Embryonic facial prominence (tissue), 1 donor: ENCODE data around the gene UBAC1.

Experiments used
- DNase-seq: peaks from one replicate; pipeline ENCODE4 v3.0.0-alpha.2; 2016; ENCODE audit errors: extremely low spot score

The UBAC1 gene

DNA sequence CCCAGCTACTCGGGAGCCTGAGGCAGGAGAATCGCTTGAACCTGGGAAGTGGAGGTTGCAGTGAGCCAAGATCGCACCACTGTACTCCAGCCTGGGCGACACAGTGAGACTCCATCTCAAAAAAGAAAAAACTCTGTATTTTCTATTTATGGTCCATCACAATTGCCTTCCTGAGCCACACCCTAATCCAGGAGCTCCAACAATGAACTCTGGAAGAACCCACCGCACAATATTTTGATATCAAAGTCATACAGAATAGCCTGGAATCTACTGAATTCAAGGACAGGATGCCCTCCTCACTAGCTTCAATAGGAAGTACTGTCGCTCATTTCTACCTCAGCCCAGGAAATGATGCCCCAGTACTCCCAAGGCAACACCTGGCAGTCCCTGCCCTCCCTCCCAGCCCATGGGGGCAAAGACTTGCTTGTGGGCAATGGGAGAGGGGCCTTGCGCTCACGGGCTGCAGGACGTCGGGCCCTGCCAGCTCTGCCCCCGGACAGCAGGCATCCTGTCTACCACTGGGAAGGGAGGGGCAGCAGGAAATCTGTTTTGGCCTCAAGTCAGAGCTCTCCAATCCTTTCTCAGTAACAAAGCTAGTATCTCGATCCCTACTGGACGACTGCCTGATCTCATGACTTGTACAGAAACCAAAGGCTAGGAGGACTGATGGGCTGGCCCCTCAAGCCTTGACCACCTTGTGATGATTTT, 19.7 kb downstream of the UBAC1 start:
- no peak for DNase-seq

DNA sequence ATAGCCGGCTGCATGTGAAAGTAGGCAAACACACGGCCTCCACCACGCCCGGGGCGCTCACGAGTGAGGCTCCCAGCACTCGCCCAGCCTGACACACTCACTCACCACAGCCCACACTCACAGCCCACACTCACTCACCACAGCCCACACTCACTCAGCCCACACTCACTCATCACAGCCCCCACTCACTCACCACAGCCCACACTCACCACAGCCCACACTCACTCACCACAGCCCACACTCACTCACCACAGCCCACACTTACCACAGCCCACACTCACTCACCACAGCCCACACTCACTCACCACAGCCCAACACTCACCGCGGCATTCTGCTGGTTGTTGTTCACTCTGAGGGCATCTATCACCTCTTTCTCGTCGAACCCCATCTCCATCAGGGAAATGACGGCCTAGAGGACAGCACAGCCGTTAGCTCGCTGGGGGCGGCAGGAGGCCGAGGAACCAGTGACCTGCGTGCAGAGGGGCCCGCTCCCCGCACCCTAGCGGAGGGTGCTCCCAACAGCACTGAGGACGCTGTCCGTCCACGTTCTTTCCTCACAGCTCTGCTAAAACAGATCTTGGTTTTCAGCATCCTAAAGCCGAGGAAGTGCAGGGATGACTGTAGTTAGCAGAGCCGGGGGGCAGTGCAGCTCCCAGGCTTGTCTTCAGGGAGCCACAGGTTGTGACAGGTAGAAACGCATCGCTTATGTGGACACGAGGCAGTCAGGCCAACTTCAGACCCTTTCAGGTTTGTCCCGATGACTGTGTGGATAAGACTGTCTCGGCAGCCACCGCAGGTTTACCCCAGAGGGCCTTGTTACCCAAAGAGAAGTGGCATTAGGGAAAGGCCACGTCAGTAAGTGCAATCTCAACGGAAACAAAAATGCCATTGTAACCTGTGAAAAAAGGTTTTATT, 21.6 kb downstream of the UBAC1 start:
- no peak for DNase-seq

DNA sequence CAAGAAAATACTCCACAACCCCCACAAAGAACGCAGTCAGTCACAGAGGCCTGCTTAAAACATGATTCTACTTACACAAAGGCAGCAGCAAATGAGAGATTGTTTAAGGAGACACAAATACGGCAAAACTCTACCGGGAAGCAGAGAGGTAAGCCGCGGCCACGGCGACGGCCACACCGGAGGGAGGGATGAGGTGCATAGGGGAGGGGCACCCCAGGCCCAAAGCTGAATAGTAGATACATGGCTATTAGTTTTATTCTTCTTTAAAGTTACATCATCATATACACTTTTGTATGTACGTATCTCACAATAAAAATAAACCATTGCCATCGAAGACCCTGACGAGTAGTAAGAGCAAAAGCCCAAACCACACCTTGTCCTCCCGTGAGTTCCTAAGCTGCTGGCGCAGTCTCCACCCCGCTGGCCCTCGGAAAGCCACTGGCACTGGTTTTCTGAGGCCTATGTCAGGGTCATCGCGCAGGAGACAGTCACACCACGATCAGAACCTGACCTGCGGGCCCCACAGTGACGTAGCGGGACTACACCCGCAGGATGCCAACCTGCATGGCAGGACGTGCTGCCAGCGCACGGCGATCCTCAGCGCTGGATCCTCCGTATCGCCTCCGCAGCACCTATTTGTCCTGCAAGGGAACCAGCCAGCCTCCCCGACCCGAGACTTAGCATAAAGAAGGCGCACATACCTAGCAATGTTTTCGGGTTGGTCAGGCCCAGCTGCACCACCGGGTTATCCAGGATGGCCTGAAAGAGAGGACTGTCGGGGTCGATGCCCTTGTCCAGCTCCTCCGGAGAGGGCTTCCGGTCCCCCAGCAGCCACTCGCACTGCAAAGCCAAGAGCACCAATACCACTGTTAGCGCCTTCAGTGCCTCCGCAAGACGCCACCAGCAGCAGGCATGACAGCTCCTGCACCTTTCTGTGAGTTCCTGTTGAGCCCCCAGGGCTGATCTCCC, 23.4 kb downstream of the UBAC1 start:
- DNase-seq: no peak

DNA sequence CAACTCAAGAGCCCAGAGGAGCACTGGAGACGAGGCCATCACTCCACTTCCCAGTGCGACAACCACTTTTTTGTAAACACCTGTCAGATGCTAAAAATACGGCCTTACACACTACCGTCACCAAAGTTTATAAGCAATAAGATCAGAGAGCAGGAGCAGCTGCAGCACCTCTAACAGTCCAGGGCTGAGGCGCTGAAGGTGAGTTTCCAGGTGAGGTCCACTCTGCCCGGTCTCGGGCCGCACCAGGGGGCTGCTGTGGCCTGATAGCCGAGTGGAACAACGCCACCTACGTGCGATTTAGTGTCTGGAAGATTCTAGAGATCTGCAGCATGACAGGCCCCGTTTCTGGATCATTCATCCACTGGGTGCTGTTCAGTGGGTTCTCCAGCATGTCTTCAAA, 28.1 kb downstream of the UBAC1 start:
- DNase-seq: no peak

DNA sequence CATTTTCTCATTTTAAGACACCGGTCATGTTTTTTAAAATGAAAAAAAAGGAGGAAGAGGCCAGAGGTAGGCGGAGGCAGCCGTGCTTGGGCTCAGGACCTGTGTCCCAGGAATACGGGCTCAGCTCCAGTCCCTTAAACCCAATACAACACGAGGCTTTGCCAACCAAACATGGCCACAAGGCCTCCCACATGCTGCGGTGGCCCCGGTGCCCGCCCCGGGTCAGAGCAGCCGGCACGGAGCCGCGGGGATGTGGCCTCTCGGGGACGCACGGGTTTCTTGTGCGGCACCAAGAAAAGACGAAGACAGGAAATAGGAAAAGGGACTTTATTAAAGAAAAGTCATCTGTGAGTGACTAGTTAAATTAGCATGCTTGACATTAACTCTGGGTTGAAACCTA, 28.5 kb downstream of the UBAC1 start:
- DNase-seq: no peak

DNA sequence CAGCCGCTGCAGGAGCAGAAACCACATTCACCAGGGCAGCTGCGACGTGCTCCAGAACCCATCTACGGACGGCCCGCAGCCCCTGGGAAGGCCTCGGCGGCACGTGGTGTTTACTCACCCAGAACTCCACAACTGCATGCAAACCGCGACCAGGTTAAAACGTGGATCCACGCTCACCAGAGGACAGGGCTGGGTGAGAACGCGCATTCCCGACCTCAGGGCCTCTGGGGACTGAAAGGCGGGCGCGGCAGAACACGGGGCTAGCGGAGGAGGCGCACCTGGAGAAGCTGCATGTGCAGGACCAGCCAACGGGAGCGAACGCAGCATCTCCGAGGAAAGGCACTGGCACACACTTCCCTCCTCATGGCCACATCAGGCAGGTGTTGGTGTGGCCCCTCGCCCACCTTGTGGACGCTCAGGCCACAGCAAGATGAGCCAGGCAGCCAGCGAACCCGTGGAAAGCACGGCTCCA, 29.8 kb downstream of the UBAC1 start:
- no peak for DNase-seq

DNA sequence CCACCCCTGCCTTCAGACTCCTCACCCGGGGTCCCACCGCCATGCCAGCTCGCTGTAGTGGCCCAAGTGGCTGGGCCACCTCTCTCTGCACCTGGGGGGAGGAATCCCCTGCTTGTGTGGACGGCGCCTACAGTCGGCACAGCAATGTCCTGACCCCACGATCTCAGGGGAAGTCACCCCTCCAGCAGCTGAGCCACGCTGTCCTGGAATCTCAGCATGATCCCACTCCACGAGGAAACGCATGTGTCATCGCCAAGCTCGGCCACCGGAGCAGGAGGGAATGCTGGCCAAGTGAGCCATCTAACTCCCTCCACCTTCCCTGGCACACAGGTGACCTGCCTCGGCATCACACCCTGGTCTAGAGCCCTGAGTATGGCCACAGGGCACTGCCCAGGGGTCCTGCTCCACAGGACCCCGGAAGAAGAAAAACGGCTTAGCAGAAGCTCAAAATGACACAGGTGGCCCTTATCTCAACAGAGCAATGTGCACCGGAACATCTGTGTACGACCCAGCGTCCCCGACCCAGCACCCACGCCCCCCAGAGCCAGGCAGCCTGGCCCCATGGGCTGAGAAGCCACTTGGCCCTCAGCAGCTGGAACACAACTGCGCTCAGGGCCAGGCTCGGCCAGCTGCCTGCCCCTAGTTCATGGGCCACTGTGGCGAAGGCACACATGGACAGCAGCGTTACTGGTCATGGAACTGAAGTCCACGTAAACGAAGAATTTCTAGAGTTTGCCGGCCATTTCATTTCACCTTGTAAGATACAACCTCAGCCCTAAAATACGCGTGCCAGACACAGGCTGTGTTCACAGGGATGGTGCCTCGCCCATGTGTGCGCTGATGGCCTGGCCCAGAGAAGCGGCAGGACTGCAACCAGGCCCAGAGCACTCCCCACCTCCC, 30.5 kb downstream of the UBAC1 start:
- DNase-seq: no peak

DNA sequence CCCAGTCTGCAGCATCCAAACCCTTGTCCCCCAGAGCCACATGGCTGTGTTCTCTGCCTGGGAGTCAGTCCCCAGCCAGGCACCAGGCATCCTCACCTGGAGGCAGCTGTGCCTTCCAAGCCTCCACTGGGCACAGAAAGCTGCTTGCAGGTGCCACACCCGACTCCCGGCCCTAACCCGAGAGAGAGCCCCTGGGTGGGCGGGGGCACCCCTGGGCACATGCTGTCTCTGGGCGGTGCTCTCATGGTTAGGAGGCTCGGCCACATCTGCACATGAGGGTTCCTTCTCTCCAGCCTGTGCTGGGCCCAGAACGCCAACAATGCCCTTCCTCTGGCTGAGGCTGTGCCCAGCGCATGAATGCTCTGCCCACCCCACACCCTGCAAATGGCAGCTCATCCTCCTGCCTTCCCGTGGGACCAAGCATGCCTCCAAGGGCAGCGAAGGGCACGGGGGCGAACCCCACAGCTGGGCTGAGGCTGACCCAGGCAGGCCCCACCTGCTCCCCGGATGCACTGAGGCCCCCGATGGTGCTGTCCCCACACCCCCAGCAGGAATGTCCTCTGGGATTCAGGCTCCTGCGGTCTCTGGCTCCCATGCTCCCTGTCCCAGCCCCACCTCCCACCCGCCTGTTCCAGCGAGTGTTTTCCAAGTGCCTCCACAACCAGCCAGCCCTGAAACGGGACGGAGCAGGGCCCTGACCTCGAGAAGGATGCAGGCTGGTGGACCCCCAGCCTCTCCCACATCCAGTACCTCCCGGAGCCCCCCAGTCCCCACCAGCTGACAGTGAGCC, 31.3 kb downstream of the UBAC1 start:
- no peak for DNase-seq

DNA sequence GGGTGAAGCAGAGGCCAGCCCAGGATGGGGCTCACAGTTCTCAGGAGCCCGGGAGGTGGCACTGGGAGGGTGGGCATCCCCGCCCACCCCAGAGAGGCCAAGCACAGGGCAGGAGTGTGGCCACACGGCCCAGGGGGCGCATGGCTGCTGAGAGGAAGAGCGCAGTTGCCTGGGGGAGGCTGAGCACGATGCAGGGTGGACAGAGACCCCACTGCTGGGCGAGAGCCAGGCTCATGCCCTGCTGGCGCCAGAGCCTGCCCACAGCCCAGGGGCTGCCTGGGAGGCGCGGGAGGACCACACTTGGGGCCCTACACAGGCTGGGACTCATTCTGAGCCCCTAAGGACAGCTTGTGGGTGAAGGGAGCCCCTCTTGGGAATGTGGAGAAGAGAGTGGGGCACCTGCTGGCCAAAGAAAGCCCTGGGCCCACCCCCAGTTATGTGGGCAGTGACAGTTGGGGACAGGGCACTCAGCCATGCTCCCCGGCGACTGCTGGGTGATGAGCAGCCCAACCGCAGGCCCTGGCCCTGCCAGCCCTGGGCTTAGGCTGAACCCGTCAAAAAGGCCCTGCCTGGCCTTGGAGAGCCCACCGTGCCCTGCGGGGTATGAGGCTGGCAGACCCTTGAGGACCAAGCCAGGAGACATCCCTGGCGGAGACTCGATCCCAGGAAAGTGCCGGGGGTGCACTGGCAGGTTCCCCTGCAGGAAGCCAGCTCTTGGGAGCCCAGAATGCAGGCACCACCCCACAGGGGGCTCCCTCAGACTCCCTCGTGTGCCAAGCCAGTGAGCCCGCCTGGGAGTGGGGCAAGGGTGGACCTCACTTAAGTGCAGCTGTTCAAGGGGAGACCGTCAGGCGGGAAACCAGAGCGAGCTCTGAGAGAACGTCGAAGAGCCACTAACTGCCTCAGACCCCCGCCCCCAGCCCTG, 32.2 kb downstream of the UBAC1 start:
- DNase-seq: no peak

DNA sequence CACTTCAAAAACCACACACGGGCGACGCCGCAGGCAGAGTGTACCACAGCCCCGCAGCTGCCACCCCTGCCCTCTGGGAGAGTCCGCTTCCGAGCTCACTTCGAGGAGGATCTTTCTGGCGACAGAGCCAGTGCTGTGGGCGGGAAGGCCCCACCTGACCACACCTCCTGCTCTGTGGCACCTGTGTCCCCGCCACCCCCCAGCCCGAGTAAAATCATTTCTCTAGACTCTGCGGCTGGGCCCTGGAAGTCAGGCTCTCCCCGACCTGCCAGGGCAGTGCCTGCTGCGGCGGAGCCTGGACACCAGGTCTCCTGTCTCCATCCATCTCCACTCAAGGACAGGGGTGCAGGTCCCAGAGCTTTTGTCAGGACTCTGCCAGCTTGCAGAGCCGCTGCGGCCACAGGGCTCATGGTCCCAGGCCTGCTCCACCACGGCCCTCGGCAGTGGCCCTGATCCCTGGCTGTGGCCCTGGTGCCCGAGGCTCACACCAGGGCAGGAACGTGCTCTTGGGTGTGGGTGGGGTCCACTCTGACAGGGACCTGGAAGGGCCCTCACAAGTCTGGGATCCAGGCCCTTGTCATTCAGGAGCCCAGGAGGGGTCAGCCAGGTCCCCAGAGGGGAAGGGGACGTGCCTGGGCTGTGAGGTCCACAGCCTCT, 33.0 kb downstream of the UBAC1 start:
- DNase-seq: no peak

DNA sequence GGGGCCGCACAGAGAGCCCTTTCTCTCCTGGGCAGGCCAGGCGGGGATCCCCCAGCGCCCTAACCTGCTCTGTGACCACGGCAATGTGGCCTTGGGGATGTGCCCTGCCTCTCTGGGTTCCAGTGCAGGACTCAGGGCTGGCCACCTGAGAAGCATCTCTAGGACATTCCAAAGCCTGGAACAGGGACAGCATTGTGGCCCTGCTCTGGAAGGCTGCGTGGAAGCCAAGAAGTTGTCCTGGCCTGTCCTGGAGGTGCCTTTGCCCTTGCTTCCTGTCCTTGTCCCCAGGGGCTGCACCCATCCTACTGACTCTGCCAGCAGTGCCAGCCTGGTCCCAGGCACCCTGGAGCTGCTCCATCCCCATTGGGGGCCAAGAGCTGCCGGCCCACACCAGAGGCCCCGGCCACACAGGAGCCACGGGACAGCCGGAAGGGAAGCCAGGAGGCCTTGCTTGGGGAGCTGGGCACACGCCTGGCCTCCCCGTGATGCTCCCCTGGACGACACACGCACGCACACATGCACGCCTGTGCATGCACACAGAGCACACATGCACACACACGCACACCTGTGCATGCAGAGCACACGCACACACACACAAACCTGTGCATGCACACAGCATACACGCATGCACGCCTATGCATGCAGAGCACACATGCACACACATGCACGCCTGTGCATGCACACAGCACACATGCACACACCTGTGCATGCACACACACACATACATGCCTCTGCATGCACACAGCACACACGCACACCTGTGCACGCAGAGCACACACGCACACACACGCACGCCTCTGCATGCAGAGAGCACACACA, 33.8 kb downstream of the UBAC1 start:
- no peak for DNase-seq

DNA sequence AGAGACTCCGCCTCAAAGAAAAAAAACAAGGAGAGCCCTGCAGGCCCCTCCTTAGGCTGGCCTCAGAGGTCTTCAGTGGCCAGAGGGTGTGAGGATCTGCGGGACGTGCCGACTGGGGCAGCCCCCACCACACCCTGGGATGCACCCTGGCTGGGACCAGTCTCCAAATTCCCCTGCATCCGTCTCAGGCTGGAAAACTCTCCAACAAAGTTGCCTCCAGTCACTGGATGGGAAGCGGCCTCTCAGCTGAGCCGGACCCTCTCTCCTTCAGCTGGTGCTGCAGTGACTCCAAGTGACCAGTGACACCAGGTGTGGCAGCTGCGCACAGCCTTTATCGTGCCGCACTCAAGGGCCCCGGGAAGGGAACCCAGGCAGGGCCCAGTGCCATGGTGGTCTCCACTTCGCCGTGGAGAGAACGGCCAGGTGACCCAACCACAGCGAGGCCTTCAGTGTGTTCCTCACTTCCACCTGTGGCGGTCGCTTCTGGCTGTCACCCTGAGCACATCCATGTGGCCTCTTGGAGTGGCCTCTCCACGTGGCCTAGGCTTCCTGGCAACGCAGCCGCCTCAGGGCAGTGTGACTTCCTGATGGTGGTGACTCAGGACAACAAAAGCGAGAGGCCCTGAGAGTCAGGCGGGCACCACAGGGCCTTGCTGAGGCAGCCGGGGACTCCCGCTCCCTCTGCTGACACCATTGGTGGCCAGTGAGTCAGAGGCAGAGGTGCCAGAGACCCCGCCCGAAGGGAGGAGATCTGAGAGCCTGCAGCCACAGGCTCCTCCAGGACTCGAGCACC, 34.6 kb downstream of the UBAC1 start:
- no peak for DNase-seq

DNA sequence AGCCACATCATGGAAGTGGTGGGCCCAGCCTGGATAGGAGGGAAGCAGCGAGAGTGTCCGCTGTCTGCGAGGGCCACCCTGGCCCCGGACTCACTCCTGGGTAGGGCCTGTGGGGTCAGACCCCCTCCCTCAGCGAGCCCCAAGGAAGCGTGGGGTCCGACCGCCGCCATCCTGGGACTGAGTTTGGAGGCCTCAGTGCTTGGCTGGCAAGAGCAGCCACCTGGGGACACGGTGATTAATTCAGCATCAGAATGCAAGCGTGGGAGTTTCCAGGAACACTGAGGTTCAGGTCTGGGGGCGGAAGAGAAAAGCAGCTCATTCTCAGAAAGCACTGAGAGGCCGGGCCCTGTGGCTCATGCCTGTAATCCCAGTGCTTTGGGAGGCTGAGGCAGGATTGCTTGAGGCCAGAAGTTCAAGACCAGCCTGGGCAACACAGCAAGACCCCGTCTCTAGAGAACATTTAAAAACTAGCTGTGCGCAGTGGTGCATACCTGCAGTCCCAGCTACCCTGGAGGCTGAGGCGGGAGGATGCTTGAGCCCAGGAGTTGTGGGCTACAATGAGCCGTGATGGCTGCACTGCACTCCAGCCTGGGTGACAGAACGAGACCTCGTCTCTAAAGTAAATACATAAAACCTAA, 35.6 kb downstream of the UBAC1 start:
- DNase-seq: no peak

DNA sequence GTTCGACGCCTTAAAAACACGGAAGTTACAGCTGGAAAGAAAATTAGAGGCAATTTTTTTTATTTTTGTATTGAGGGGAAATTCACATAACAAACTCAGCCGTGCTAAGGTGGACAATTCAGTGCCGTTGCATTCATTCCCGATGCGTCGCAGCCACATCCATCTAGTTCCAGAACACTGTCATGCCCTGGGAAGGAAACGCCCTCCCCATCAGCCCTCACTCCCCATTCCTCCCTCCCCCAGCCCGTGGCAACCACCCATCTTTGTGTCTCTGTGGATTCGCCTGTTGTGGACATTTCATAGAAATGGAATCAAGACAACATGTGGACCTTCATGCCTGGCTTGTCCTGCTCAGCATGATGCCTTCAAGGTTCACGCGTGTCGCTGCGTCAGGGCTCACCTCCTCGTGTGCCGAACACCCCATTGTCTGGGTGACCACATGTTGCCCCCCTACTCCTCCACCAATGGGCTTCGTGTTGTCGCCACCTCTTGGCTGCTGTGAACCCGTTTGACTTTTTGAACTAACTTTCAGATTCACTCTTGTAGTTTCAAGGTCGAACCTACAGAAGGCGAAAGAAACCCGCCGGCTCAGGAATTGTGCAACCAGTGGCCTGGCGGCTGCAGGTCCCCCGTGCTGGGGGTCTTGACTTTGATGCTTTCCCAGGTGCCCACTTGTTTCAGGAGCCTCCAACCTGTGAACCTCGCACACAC, 36.4 kb downstream of the UBAC1 start:
- DNase-seq: no peak

DNA sequence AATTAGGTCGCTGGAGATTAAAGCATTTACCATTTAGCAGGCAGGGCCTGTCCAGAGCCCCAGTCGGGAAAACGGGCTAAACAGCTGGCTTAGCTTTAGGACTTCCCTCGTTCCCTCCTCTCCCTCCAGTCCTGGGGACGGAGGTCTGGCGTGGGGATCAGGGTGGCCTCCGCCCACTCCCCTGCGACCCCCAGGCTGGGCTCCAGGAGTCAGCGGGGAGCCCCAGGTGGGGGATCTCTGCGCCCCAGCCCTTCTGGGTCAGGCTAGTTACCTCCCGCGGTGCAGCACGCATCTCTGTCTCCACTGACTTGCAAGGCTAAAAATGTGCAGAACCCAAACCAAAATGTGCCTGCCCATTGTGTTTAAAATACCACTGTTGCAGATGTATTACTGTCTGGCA, 37.7 kb downstream of the UBAC1 start:
- no peak for DNase-seq
